GM18858 (cell line): ENCODE data around the gene SAMSN1.

Experiments used
- ATAC-seq: cut with Tn5 transposase; IDR thresholded peaks from one replicate; pipeline ENCODE4 v1.9.1; 2021; ENCODE audit not compliant: unreplicated experiment

Gene SAMSN1

DNA sequence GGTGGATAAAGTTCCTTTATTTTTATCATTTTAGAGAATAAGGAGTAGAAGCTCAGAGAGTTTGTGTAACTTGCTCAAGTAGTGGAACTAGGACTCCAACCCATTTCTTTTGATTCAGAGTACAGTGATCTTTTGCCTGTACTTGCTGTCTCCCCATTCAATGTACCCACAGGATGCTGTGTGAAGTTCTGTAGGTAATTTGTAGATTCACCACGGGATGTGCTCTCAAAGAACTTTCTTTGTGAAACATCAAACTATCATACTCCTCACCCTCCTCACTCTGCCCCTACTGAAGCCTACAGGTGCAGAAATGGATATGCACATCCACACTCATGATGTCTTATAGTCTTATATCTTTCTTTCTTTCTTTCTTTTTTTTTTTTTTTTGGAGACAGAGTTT is 97.3 kb downstream of the SAMSN1 start:
- ATAC-seq = no peak

DNA sequence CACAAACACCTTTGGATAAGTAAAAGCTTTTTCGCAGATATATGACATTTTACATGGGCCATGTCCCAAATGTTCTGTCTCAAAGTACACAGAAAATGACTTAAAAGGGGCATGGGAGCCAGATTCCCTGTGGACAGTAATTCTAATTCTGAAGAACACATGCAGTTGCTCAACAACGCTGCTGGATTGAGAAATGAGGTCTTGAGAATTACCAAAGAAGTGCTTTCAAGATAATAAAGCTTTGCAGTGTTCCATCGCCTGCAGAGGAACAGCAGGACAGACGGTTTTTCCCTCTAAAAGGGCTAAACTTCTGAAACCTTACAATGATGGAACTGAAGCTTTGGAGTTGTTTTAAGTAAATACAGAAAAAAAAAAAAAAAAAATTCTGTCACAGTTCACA is 107.9 kb downstream of the SAMSN1 start:
- no peak for ATAC-seq

DNA sequence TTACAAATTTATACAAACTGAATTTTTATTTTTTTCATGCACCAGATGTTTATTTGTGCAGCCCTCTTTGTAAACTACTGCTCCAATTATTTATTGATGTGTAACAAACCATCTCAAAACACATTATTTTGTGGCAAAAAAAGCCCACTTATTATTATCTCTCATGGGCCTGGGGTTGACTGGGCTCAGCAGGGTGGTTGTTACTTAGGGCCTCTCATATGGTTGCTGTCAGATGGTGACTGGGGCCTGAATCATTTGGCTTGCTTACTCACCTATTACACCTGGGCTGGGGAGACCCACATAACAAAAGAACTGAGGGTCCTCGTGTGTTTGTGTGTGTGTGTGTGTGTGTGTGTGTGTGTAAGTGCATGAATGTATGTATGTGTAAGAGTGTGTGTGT is 110.7 kb downstream of the SAMSN1 start:
- no peak for ATAC-seq
